Vagina (tissue), 2 donors: ENCODE data around the gene COTL1.

Source experiments
- CTCF ChIP-seq, 3 experiments: fragments of 450-650 bp in 2 of 3; fragments of 200-600 bp in 1 of 3; sonication (generic) in 1 of 3; IDR thresholded peaks; one replicate each; pipeline ENCODE4 v1.5.1; 2017 to 2019; ENCODE audit warnings: antibody characterized with exemption in 3 of 3, mild to moderate bottlenecking in 2 of 3, moderate library complexity in 2 of 3
- POLR2A ChIP-seq, 2 donors: fragments of 450-650 bp; IDR thresholded peaks; one replicate each; pipeline ENCODE4 v1.6.1; 2017; ENCODE audit warnings: antibody characterized with exemption in 2 of 2, mild to moderate bottlenecking in 2 of 2, moderate library complexity in 2 of 2
- POLR2AphosphoS5 ChIP-seq, 2 donors: sonication (generic); formaldehyde crosslinking; IDR thresholded peaks; one replicate each; pipeline ENCODE4 v1.9.0; 2017; ENCODE audit warnings: antibody characterized with exemption in 2 of 2, mild to moderate bottlenecking in 2 of 2, low read depth in 1 of 2; ENCODE audit not compliant: insufficient read depth in 1 of 2

GRCh38 chr16:84537491-84538151 lies 80.3 kb downstream of the COTL1 start:
- no peak for TF ChIP-seq POLR2A (IDR thresholded peaks at IDR 0.05)
- TF ChIP-seq CTCF (IDR thresholded peaks at IDR 0.05): no peak
- no peak for TF ChIP-seq POLR2AphosphoS5 (IDR thresholded peaks at IDR 0.05; ENCODE audit: insufficient read depth in 1 of 2, low read depth in 1 of 2)
